Ecto neural progenitor cell (in vitro differentiated cells): ENCODE data around the gene ATP6AP2.
A peak's percentile ranks its signal among the peaks of the same experiment; 100 is the strongest.

Experiments
- DNase-seq: peaks from one replicate; pipeline ENCODE4 v3.0.0-alpha.2; 2018; ENCODE audit warnings: low spot score

ATP6AP2 gene

DNA sequence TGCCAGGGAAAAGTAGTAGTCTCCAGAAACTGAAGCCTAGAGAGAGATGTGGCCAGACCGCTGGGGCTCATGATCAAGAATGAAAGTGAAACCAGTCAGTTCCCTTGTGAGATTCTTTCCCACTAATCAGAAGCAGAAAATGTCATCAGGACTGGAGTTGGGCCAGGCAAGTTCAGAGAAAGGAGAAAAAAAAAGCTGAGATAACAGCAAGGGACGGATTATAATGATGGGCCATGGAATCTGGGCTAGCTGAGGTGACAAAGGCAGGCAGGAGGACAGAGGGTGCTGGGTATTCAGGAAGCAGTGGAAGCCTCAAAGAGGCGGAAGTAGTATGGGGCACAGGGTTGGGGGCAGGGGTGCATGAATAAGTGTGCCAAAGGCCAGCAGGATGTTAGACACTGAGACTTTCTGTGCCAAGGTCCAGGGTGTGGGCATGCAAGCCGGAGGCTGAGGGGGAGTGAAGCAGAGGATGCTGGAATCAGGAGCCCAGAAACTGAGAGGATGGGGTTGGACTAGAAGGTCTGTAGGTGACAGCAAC lies 64.1 kb downstream of the ATP6AP2 start:
- no peak for DNase-seq

- peak; percentile 58 for DNase-seq
Measured at GRCh38 chrX:40646489-40647306, 65.9 kb downstream of the ATP6AP2 start.

GRCh38 chrX:40647307-40648197 lies 66.8 kb downstream of the ATP6AP2 start, which contains the start of gene CXorf38:
TSS of gene CXorf38 (minus strand) at chrX:40647561. CDS start at chrX:40647520, 41 bp downstream.
- peak; percentile 97 for DNase-seq

- peak; percentile 73 for DNase-seq
Measured at GRCh38 chrX:40651620-40652223, 71.0 kb downstream of the ATP6AP2 start.

- no peak for DNase-seq
Measured at GRCh38 chrX:40652664-40653063, 71.9 kb downstream of the ATP6AP2 start.

DNA sequence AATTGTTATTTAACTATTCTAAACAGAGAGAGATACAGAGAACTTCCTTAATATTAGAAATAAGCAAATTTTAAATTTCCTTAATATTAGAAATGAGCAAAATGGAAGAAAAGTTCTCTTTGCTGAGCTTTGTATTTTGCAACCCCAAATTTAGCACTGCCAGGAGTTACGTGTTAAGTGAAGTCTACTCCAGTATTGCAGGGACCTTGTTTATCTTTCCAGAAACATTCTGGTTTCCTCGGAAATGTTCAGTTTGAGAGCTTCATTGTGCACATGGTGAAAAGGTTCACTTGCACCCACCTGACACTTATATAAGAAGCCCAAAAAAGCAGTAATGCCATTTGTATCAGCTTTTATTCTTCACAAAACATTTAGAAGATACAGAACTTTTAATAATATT lies 72.8 kb downstream of the ATP6AP2 start:
- DNase-seq = no peak
